ENCODE data around the gene GDPD1.
"Not testable (repeated sequence)": the region's sequence is repeated elsewhere in the genome, so short reads cannot be mapped to it uniquely, and the experiment has no call there.

GDPD1 gene

GRCh38 chr17:59220328-59221158, at the start of gene GDPD1:
Gene GDPD1, plus strand, starts transcription at chr17:59220511. Its CDS starts 99 bp downstream, at chr17:59220610.
- Mint-ChIP-seq H3K27ac (peak within 1 kb of the TSS; percentile 95), H3K4me1 (peaks cover 15% of the 10 kb centered on the region)

DNA sequence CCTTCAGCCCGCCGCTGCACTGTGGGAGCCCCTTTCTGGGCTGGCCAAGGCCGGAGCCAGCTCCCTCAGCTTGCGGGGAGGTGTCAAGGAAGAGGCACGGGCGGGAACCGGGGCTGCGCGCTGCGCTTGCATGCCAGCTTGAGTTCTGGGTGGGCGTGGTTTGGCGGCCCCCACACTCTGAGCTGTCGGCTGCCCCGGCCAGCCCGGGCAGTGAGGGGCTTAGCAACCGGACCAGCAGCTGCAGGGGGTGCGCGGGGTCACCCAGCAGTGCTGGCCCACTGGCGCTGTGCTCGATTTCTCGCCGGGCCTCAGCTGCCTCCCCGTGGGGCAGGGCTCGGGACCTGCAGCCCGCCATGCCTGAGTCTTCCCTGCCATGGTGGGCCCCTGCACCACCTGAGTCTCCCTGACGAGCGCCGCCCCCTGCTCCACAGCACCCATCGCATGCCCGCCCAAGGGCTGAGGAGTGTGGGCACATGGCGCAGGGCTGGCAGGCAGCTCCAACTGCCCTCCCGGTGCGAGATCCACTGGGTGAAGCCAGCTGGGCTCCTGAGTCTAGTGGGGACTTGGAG, 47.8 kb upstream of the GDPD1 start:
- Mint-ChIP-seq H3K9me3 (no peaks in the 10 kb centered on the region), H3K4me3 (no peak overlapping the region), H3K27me3 (no peaks in the 10 kb centered on the region), H3K27ac (no peak overlapping the region), H3K4me1 (no peaks in the 10 kb centered on the region), H3K36me3 (no peaks in the 10 kb centered on the region)

More at GRCh38 chr17:59220328-59221158, at the start of gene GDPD1:
- Mint-ChIP-seq H3K9me3 (no peaks in the 10 kb centered on the region), H3K4me3 (peak within 1 kb of the TSS; percentile 100), H3K27me3 (no peaks in the 10 kb centered on the region), H3K36me3 (peaks cover 4% of the 10 kb centered on the region)

DNA sequence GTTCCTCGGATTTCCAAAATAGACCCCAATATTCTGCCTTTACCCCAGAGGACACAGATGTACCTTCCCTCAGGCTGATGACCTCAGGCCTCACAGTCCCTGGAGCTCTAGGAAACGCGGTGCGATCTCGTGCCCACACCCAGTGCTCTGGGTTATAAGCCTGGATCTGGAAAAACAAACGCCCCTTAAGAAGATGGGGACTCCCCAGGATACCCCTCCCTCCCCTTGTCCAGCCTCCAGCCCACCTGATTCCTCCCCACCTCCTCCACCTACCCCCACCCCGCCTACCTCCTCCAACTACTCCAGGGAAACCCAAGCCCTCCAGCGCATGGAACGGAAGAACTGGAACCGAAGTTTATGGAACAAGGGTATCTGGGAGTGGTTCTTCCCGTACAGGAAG, 45.6 kb upstream of the GDPD1 start:
- H3K36me3 Mint-ChIP-seq, result no peaks in the 10 kb centered on the region
- H3K27me3 Mint-ChIP-seq, result no peaks in the 10 kb centered on the region
- H3K9me3 Mint-ChIP-seq, result no peaks in the 10 kb centered on the region
- no peak overlapping the region for H3K27ac Mint-ChIP-seq
- H3K4me3 Mint-ChIP-seq, result no peak overlapping the region
- H3K4me1 Mint-ChIP-seq, result no peaks in the 10 kb centered on the region

GRCh38 chr17:59175076-59175475, 45.2 kb upstream of the GDPD1 start:
- Mint-ChIP-seq H3K27me3 (no peaks in the 10 kb centered on the region), H3K36me3 (no peaks in the 10 kb centered on the region), H3K4me3 (no peak overlapping the region), H3K4me1 (no peaks in the 10 kb centered on the region), H3K9me3 (no peaks in the 10 kb centered on the region), H3K27ac (no peak overlapping the region)

GRCh38 chr17:59178266-59178985, 41.9 kb upstream of the GDPD1 start:
- no peak overlapping the region for H3K27ac Mint-ChIP-seq
- no peaks in the 10 kb centered on the region for H3K4me1 Mint-ChIP-seq
- H3K36me3 Mint-ChIP-seq, result no peaks in the 10 kb centered on the region
- H3K4me3 Mint-ChIP-seq, result no peak overlapping the region
- H3K27me3 Mint-ChIP-seq, result no peaks in the 10 kb centered on the region
- H3K9me3 Mint-ChIP-seq, result no peaks in the 10 kb centered on the region

- not testable (repeated sequence) for H3K9me3 Mint-ChIP-seq, H3K4me3 Mint-ChIP-seq, H3K27ac Mint-ChIP-seq, H3K27me3 Mint-ChIP-seq, H3K36me3 Mint-ChIP-seq, H3K4me1 Mint-ChIP-seq
Observed at GRCh38 chr17:59179601-59180000, 40.7 kb upstream of the GDPD1 start.

GRCh38 chr17:59180626-59181025, 39.7 kb upstream of the GDPD1 start:
- Mint-ChIP-seq H3K9me3 (no peaks in the 10 kb centered on the region), H3K4me3 (no peak overlapping the region), H3K27ac (no peak overlapping the region), H3K36me3 (no peaks in the 10 kb centered on the region), H3K4me1 (no peaks in the 10 kb centered on the region), H3K27me3 (no peaks in the 10 kb centered on the region)

DNA sequence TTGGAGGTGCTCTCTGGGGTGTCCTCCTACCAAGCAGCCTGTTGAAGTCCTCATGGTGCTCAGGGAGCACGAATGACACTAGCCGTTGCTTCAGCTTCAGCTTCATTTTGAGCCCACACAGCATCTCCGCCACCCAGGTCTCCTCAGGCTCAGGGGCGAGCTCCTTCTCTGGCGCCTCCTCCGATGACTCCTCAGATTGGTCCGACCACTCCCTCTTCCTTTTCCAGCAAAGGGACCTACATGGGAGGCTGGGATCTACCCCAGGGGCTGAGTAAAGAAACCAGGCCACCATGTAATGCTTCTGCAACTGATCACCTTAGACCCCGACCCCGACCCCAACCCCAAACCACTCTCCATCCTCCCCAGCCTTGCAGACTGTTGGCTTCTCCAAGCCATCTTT, 38.8 kb upstream of the GDPD1 start:
- H3K36me3 Mint-ChIP-seq, result no peaks in the 10 kb centered on the region
- H3K9me3 Mint-ChIP-seq, result no peaks in the 10 kb centered on the region
- no peak overlapping the region for H3K4me3 Mint-ChIP-seq
- H3K4me1 Mint-ChIP-seq, result no peaks in the 10 kb centered on the region
- no peak overlapping the region for H3K27ac Mint-ChIP-seq
- H3K27me3 Mint-ChIP-seq, result no peaks in the 10 kb centered on the region

DNA sequence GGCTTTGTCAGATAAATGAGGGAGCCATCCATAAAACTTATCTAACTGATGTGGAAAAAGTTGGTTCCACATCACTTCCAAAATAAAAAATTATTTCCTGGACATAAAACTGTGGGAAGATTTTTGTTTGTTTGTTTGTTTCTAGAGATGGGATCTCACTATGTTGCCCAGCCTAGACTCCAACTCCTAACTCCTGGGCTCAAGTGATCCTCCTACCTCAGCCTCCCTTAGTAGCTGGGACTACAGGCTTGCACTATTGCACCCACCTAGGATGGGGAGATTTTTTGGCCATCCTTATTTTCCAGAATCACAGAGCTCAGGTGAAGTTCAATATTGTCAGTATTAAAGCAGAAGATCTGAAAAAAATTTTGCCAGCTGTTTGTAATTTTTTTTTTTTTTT, 34.3 kb upstream of the GDPD1 start:
- Mint-ChIP-seq H3K27me3 (no peaks in the 10 kb centered on the region), H3K4me3 (no peak overlapping the region), H3K27ac (no peak overlapping the region), H3K9me3 (no peaks in the 10 kb centered on the region), H3K36me3 (no peaks in the 10 kb centered on the region), H3K4me1 (no peaks in the 10 kb centered on the region)

- Mint-ChIP-seq H3K27ac (no peak overlapping the region), H3K9me3 (no peaks in the 10 kb centered on the region), H3K27me3 (no peaks in the 10 kb centered on the region), H3K36me3 (no peaks in the 10 kb centered on the region), H3K4me3 (no peak overlapping the region), H3K4me1 (no peaks in the 10 kb centered on the region)
Observed at GRCh38 chr17:59186850-59187249, 33.5 kb upstream of the GDPD1 start.

DNA sequence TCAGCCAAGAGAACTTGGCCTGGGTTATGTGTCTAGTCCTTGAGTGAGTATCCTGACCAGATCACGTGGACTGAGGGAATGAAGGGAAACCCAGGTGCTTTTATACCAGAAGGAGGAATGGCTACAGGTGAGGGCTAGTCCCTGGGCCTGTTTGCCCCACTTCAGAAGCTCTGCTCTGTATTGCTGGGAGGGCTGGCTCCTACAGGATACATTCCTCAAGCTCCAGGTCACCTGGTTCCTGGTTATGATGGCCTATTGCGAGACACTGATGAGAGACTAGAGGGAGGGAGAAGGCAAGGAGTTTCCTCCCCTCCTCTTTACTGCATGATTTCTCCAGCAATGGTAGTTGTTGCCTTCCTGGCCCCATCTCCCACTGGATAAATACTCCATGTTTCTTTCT, 29.5 kb upstream of the GDPD1 start:
- Mint-ChIP-seq H3K9me3 (no peaks in the 10 kb centered on the region), H3K4me1 (no peaks in the 10 kb centered on the region), H3K27me3 (no peaks in the 10 kb centered on the region), H3K36me3 (no peaks in the 10 kb centered on the region), H3K4me3 (no peak overlapping the region), H3K27ac (no peak overlapping the region)

DNA sequence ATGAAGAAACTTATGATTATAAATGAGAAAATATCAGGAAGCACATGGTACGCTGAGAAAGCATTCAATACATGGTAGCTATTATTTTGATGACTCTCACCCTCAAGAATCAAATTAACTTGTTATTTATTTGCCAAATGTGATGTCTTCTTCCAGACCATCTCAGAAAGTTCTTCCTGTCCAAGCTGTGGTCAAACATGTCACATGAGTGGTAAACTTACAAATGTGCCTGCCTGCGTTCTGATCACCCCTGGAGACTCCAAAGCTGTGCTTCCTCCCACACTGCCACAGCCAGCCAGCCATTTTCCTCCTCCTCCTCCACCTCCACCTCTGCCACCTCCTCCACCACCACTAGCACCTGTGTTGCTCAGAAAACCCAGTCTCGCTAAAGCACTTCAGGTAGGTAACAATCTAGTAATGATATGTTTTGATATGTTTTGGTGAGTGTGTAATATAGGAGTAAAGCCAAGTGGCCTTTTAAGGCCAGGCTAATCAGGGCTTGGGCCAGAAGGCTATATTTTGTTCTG, 26.9 kb upstream of the GDPD1 start:
- Mint-ChIP-seq H3K9me3 (no peaks in the 10 kb centered on the region), H3K36me3 (no peaks in the 10 kb centered on the region), H3K27ac (no peak overlapping the region), H3K27me3 (no peaks in the 10 kb centered on the region), H3K4me1 (no peaks in the 10 kb centered on the region), H3K4me3 (no peak overlapping the region)

GRCh38 chr17:59199398-59199797, 20.9 kb upstream of the GDPD1 start:
- Mint-ChIP-seq H3K27ac (no peak overlapping the region), H3K36me3 (no peaks in the 10 kb centered on the region), H3K4me1 (no peaks in the 10 kb centered on the region), H3K9me3 (no peaks in the 10 kb centered on the region), H3K4me3 (no peak overlapping the region), H3K27me3 (no peaks in the 10 kb centered on the region)

DNA sequence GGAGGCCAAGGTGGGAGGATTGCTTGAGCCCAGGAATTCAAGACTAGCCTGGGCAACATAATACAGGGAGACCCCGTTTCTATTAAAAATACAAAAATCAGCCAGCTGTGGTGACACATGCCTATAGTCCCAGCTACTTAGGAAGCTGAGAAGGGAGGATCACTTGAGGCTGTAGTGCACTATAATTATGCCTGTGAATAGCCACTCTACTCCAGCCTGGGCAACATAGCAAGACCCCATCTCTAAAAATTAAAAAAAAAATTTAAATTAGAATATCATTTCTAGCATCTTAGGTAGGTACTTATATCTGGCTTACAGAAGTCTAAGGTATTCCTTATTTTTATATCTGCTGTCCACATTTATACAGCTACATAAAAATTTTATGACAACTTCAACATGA, 18.0 kb upstream of the GDPD1 start:
- Mint-ChIP-seq H3K9me3 (no peaks in the 10 kb centered on the region), H3K4me3 (no peak overlapping the region), H3K27me3 (no peaks in the 10 kb centered on the region), H3K4me1 (no peaks in the 10 kb centered on the region), H3K36me3 (no peaks in the 10 kb centered on the region), H3K27ac (no peak overlapping the region)

GRCh38 chr17:59219370-59219769, 941 bp upstream of the GDPD1 start:
- H3K36me3 Mint-ChIP-seq, result peaks cover 4% of the 10 kb centered on the region
- H3K9me3 Mint-ChIP-seq, result no peaks in the 10 kb centered on the region
- H3K27me3 Mint-ChIP-seq, result no peaks in the 10 kb centered on the region
- H3K27ac Mint-ChIP-seq, result no peak overlapping the region
- H3K4me3 Mint-ChIP-seq, result no peak overlapping the region
- peaks cover 15% of the 10 kb centered on the region for H3K4me1 Mint-ChIP-seq

- Mint-ChIP-seq H3K27me3 (no peaks in the 10 kb centered on the region), H3K4me3 (peak overlapping the region; percentile 100), H3K36me3 (peaks cover 4% of the 10 kb centered on the region), H3K4me1 (peaks cover 15% of the 10 kb centered on the region), H3K9me3 (no peaks in the 10 kb centered on the region), H3K27ac (peak overlapping the region; percentile 65)
Observed at GRCh38 chr17:59219992-59220327, 351 bp upstream of the GDPD1 start.

All from activated naive CD4-positive, alpha-beta T cell treated with anti-CD3 and anti-CD28 coated beads, Interleukin-2, amount 50 U/mL, for 24 hours (primary cell).